Measurements from ENCODE around the gene SETSIP. TPM values are rescaled to one million over a fixed set of nuclear protein-coding genes. Genes with fewer than 3 reads are reported as not detected.
A peak's percentile ranks its signal among the peaks of the same experiment; 100 is the strongest.

The SETSIP gene
- total and polyA plus RNA-seq, 4 donors: 0.10 TPM; not detected in 3

- no peaks in the 10 kb centered on the region for H3K27me3 ChIP-seq (ENCODE audit: control insufficient read depth in 3 of 3, insufficient read depth in 3 of 3, low read length in 2 of 3)
- H3K4me3 ChIP-seq: no peak overlapping the region
- H3K9ac ChIP-seq (ENCODE audit: insufficient read depth in 1 of 2, low read length in 2 of 2): no peak overlapping the region
- no peak for DNase-seq
- H3K36me3 ChIP-seq (ENCODE audit: control insufficient read depth in 4 of 4, insufficient read depth in 4 of 4, low read length in 4 of 4): peaks cover 0 to 8% (median under 1%) of the 10 kb centered on the region in 4 donors
- WGBS, 2 donors: 87 to 95% methylated on average over 1 of the region's 1 CpG
- no peak for ATAC-seq (ENCODE audit: insufficient read depth, low FRiP score)
- TF ChIP-seq, protein P1, sequence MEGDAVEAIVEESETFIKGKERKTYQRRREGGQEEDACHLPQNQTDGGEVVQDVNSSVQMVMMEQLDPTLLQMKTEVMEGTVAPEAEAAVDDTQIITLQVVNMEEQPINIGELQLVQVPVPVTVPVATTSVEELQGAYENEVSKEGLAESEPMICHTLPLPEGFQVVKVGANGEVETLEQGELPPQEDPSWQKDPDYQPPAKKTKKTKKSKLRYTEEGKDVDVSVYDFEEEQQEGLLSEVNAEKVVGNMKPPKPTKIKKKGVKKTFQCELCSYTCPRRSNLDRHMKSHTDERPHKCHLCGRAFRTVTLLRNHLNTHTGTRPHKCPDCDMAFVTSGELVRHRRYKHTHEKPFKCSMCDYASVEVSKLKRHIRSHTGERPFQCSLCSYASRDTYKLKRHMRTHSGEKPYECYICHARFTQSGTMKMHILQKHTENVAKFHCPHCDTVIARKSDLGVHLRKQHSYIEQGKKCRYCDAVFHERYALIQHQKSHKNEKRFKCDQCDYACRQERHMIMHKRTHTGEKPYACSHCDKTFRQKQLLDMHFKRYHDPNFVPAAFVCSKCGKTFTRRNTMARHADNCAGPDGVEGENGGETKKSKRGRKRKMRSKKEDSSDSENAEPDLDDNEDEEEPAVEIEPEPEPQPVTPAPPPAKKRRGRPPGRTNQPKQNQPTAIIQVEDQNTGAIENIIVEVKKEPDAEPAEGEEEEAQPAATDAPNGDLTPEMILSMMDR (IDR thresholded peaks at IDR 0.05; ENCODE audit: control extremely low read depth, extremely low read depth): no peak
- H3K27ac ChIP-seq (ENCODE audit: low read depth in 1 of 2, low read length in 1 of 2): no peak overlapping the region
- H3K4me1 ChIP-seq (ENCODE audit: control insufficient read depth in 5 of 5, insufficient read depth in 5 of 5, low read length in 5 of 5): no peaks in the 10 kb centered on the region
- peaks cover 4 to 19% (median 7%) of the 10 kb centered on the region in 4 donors for H3K9me3 ChIP-seq (ENCODE audit: control insufficient read depth in 4 of 4, insufficient read depth in 3 of 4, low read length in 3 of 4)
Measured at GRCh38 chr1:92087542-92087941, 12.3 kb upstream of the SETSIP start.

GRCh38 chr1:92085727-92086126 lies 10.5 kb upstream of the SETSIP start:
- 98 to 99% methylated on average over 4 of the region's 4 CpGs for WGBS, 2 donors
- Histone ChIP-seq H3K9me3 (ENCODE audit: control insufficient read depth in 4 of 4, insufficient read depth in 3 of 4, low read length in 3 of 4) (peaks cover 4 to 19% (median 7%) of the 10 kb centered on the region in 4 donors), H3K4me3 (no peak overlapping the region), H3K27me3 (ENCODE audit: control insufficient read depth in 3 of 3, insufficient read depth in 3 of 3, low read length in 2 of 3) (no peaks in the 10 kb centered on the region), H3K27ac (ENCODE audit: low read depth in 1 of 2, low read length in 1 of 2) (no peak overlapping the region), H3K4me1 (ENCODE audit: control insufficient read depth in 5 of 5, insufficient read depth in 5 of 5, low read length in 5 of 5) (peaks cover 0 to 4% (median 0%) of the 10 kb centered on the region in 5 donors), H3K9ac (ENCODE audit: insufficient read depth in 1 of 2, low read length in 2 of 2) (no peak overlapping the region), H3K36me3 (ENCODE audit: control insufficient read depth in 4 of 4, insufficient read depth in 4 of 4, low read length in 4 of 4) (peaks cover 0 to 8% (median 0%) of the 10 kb centered on the region in 4 donors)
- TF ChIP-seq, protein P1 (IDR thresholded peaks at IDR 0.05; ENCODE audit: control extremely low read depth, extremely low read depth): no peak
- no peak for ATAC-seq (ENCODE audit: insufficient read depth, low FRiP score)
- no peak for DNase-seq

DNA sequence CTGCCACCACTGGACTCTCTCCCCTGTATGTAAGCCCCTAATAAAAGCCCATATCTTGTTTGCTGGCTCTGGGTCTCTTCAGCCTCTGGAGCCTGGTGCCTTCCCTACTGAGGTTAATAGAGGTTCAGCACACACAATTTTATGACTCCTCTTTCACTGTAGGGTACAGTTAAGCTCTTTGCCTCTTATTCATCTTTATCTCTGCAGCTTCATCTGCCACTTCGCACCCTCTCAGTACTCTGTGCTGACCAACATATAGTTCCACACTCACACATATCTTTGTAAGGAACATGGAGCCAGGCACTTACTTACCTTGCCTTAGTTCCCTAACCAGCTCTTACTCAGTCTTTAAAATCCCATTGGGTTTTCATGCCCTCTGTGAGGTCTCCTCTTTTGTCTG lies 9.4 kb upstream of the SETSIP start:
- Histone ChIP-seq H3K36me3 (ENCODE audit: control insufficient read depth in 4 of 4, insufficient read depth in 4 of 4, low read length in 4 of 4) (peaks cover 0 to 12% (median 0%) of the 10 kb centered on the region in 4 donors), H3K27me3 (ENCODE audit: control insufficient read depth in 3 of 3, insufficient read depth in 3 of 3, low read length in 2 of 3) (no peaks in the 10 kb centered on the region), H3K27ac (ENCODE audit: low read depth in 1 of 2, low read length in 1 of 2) (no peak overlapping the region), H3K4me1 (ENCODE audit: control insufficient read depth in 5 of 5, insufficient read depth in 5 of 5, low read length in 5 of 5) (peaks cover 0 to 7% (median 0%) of the 10 kb centered on the region in 5 donors), H3K4me3 (no peak overlapping the region), H3K9ac (ENCODE audit: insufficient read depth in 1 of 2, low read length in 2 of 2) (no peak overlapping the region), H3K9me3 (ENCODE audit: control insufficient read depth in 4 of 4, insufficient read depth in 3 of 4, low read length in 3 of 4) (peaks cover 4 to 19% (median 7%) of the 10 kb centered on the region in 4 donors)
- WGBS, 2 donors: 100% methylated on average over 1 of the region's 1 CpG
- TF ChIP-seq, protein P1 (IDR thresholded peaks at IDR 0.05; ENCODE audit: control extremely low read depth, extremely low read depth): no peak
- DNase-seq (no peak), ATAC-seq (ENCODE audit: insufficient read depth, low FRiP score) (no peak)

DNA sequence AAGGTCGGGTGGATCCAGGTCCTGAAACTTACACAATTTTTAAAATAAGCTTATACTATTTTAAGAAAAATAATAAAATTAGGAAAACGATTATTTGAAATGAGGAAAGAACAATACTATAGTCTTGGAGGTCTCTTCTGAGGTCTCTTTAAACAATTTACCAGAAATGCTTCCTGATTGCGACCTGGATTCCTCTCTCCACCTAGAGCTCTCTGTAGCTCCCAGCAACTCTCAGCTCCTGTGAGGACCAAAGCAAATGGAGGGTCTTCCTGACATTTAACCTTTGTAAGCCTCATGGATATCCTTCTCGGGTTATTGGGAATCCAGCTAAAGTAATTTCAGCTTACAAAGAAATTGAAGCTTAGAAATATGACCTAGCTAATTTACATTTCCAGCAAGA lies 5.8 kb upstream of the SETSIP start:
- DNase-seq (peak in 1 of 3 donors; percentile 13), ATAC-seq (ENCODE audit: insufficient read depth, low FRiP score) (no peak)
- Histone ChIP-seq H3K4me1 (ENCODE audit: control insufficient read depth in 5 of 5, insufficient read depth in 5 of 5, low read length in 5 of 5) (peaks cover 0 to 9% (median 0%) of the 10 kb centered on the region in 5 donors), H3K36me3 (ENCODE audit: control insufficient read depth in 4 of 4, insufficient read depth in 4 of 4, low read length in 4 of 4) (peaks cover 0 to 8% (median 0%) of the 10 kb centered on the region in 4 donors), H3K27ac (ENCODE audit: low read depth in 1 of 2, low read length in 1 of 2) (no peak overlapping the region), H3K9ac (ENCODE audit: insufficient read depth in 1 of 2, low read length in 2 of 2) (peak overlapping the region; percentile 86 to 90), H3K27me3 (ENCODE audit: control insufficient read depth in 3 of 3, insufficient read depth in 3 of 3, low read length in 2 of 3) (no peaks in the 10 kb centered on the region), H3K4me3 (no peak overlapping the region), H3K9me3 (ENCODE audit: control insufficient read depth in 4 of 4, insufficient read depth in 3 of 4, low read length in 3 of 4) (peaks cover 4 to 12% (median 5%) of the 10 kb centered on the region in 4 donors)
- WGBS, 2 donors: 25 to 26% methylated on average over 4 of the region's 4 CpGs
- TF ChIP-seq, protein P1 (IDR thresholded peaks at IDR 0.05; ENCODE audit: control extremely low read depth, extremely low read depth): no peak
